Muscle layer of colon (tissue), 2 donors: ENCODE results near the gene TSC22D1.
A peak's percentile ranks its signal among the peaks of the same experiment; 100 is the strongest.

Experiments used
- H3K27ac ChIP-seq: one replicate; pipeline ENCODE4 v1.7.0; 2013; ENCODE audit warnings: low read depth, mild to moderate bottlenecking, low read length, moderate library complexity
- H3K27me3 ChIP-seq, 2 donors: one replicate each; pipeline ENCODE4 v1.7.0; 2013; ENCODE audit warnings: low read length in 2 of 2, mild to moderate bottlenecking in 2 of 2; ENCODE audit not compliant: insufficient read depth in 2 of 2, control insufficient read depth in 1 of 2
- H3K36me3 ChIP-seq: one replicate; pipeline ENCODE4 v1.7.0; 2013; ENCODE audit warnings: mild to moderate bottlenecking, low read length; ENCODE audit not compliant: insufficient read depth
- H3K4me1 ChIP-seq: one replicate; pipeline ENCODE4 v1.7.0; 2013; ENCODE audit warnings: mild to moderate bottlenecking, low read length; ENCODE audit not compliant: insufficient read depth
- H3K4me3 ChIP-seq, 2 donors: one replicate each; pipeline ENCODE4 v1.7.0; 2013; ENCODE audit warnings: low read length in 2 of 2, low read depth in 1 of 2, mild to moderate bottlenecking in 1 of 2, moderate library complexity in 1 of 2
- H3K9ac ChIP-seq: one replicate; pipeline ENCODE4 v1.7.0; 2013; ENCODE audit warnings: low read length
- H3K9me3 ChIP-seq: one replicate; pipeline ENCODE4 v1.7.0; 2013; ENCODE audit warnings: mild to moderate bottlenecking, low read length
- donor health status: abdominal sarcoma.
- donor health status: Adenocarcinoma of cecum.

The TSC22D1 gene

GRCh38 chr13:44448875-44449274 lies 127.3 kb downstream of the TSC22D1 start:
- no peak overlapping the region for H3K9ac ChIP-seq
- H3K9me3 ChIP-seq = no peaks in the 10 kb centered on the region
- no peaks in the 10 kb centered on the region for H3K27me3 ChIP-seq
- H3K4me3 ChIP-seq = no peak overlapping the region
- no peaks in the 10 kb centered on the region for H3K4me1 ChIP-seq
- no peaks in the 10 kb centered on the region for H3K36me3 ChIP-seq
- H3K27ac ChIP-seq = no peak overlapping the region

DNA sequence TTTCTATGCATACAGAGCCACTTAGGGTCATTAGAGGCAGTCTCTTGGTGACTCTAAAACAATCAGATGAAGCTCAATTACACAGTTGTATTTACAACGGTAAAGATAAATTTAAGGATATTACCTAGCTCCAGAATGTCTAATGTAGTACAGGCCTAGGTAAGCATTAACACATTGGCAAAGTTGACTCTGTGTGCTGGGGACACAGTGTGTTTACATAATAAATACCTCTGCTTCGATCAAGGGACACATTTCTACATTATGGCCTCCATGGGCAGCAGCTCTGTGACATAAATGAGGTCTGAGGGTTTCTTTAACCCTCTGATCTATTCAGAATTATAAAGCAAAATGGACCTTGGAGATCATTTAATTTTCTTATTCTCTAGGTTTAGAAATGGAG lies 127.8 kb downstream of the TSC22D1 start:
- H3K9me3 ChIP-seq = no peaks in the 10 kb centered on the region
- H3K4me3 ChIP-seq = no peak overlapping the region
- H3K9ac ChIP-seq = no peak overlapping the region
- no peaks in the 10 kb centered on the region for H3K36me3 ChIP-seq
- H3K4me1 ChIP-seq = no peaks in the 10 kb centered on the region
- no peaks in the 10 kb centered on the region for H3K27me3 ChIP-seq
- H3K27ac ChIP-seq = no peak overlapping the region

GRCh38 chr13:44447783-44448321 lies 128.3 kb downstream of the TSC22D1 start:
- H3K4me3 ChIP-seq = no peak overlapping the region
- H3K27me3 ChIP-seq = no peaks in the 10 kb centered on the region
- H3K9ac ChIP-seq = no peak overlapping the region
- H3K27ac ChIP-seq = no peak overlapping the region
- H3K9me3 ChIP-seq = no peaks in the 10 kb centered on the region
- no peaks in the 10 kb centered on the region for H3K4me1 ChIP-seq
- no peaks in the 10 kb centered on the region for H3K36me3 ChIP-seq

DNA sequence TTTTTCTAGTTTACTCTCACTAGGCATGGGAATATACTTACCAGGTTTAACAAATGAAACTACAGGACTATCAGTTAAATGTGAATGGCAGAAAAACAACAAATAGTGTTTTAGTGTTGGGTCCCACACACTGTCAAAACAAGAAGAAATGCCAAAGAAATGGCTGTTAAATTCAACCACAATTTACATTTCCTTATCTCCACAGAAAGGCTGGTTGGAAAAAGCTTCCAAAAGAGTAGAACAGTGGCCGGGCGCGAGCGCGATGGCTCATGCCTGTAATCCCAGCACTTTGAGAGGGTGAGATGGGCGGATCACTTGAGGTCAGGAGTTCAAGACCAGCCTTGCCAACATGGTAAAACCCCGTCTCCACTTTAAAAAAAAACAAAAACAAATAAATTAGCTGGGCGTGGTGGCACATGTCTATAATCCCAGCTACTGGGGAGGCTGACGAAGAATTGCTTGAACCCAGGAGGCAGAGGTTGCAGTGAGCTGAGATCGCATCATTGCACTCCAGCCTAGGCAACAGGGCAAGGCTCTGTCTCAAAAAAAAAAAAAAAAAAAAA lies 136.0 kb downstream of the TSC22D1 start:
- Histone ChIP-seq H3K9me3 (no peaks in the 10 kb centered on the region), H3K4me3 (no peak overlapping the region), H3K27ac (no peak overlapping the region), H3K36me3 (no peaks in the 10 kb centered on the region), H3K4me1 (peaks cover 7% of the 10 kb centered on the region), H3K27me3 (no peaks in the 10 kb centered on the region), H3K9ac (no peak overlapping the region)

DNA sequence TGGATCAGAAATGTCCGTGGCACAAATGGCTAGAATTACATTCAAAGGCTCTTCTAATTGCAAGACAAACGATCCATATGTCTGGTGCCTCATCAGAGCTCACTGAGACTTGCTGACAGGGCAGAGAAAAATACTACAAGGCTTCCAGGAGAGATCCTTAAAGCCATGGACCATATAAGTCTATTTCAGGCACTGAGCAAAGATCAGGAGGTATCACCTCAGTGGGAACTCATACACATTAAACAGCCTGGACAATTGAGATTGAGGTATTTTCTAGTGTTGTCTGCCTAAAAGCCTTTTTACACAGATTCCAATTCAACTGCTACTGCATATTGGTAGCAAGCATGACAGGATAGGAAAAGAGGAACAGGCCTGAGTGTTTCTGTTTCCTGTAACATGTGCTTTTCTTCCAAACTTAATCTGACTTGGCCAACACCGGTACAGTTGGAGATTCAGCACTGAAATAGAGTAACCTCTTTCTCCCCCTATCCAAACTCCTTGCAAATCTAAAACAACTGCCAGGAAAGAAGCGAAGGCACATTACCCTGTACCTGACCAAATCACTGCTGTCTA lies 136.6 kb downstream of the TSC22D1 start:
- peaks cover 3% of the 10 kb centered on the region for H3K36me3 ChIP-seq
- no peaks in the 10 kb centered on the region for H3K27me3 ChIP-seq
- no peak overlapping the region for H3K9ac ChIP-seq
- no peak overlapping the region for H3K27ac ChIP-seq
- no peaks in the 10 kb centered on the region for H3K9me3 ChIP-seq
- no peak overlapping the region for H3K4me3 ChIP-seq
- H3K4me1 ChIP-seq = peaks cover 7% of the 10 kb centered on the region

DNA sequence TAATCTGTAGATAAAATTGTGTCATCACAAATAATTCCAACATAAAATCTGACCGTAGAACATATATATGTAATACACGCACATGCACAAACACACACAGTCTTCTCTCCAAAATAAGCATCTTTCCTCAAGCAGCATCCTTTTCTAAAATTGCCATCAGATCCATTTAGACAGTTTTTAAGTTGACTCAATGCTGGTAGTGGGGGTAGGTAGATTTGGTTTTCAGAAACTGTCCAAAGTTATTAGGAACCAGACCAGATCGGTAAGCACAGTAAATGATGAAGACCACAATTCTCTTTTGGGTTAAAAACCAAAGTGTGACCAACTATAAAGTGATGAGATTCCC lies 137.9 kb downstream of the TSC22D1 start:
- H3K9ac ChIP-seq = no peak overlapping the region
- H3K4me3 ChIP-seq = no peak overlapping the region
- peaks cover 18% of the 10 kb centered on the region for H3K4me1 ChIP-seq
- no peaks in the 10 kb centered on the region for H3K27me3 ChIP-seq
- H3K9me3 ChIP-seq = no peaks in the 10 kb centered on the region
- peaks cover 14% of the 10 kb centered on the region for H3K36me3 ChIP-seq
- no peak overlapping the region for H3K27ac ChIP-seq

DNA sequence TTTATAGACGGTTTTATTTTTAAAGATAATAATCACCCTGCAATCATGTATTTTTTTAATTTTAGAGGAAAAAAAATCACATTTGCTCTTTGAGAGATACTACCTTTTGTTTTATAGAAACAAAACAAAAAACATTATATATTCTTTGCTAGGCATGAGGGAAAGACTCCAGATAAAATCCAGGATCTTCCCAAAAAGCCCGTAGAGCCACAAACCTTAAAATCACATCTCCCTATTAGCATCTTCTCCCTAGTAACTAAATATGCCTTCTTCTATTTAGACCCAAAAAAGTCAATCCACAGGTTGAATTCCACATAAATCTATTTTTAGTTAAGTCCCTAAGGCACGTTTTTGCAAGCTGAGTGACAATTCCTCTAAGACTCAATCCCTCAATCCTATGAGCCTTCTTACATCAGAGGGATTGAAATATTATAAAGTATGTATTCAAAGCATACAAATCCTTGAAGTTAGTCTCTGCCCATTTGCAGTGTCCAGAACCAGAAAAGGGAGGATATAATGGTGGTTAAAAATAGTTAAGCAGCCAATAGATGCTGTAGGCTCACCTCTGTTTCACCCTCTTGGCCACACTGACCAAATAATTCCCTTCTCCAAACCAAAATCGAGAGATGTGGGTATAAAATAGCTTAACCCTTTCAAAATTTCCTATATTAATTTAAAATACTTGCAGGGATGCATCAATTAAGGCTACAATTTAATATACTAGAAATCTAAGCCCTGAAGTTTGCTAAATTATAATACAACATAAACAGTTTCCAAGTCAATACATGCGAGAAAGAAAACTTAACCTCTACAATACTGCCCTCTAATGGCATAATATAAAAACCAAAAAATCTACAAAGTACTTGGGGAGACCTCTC lies 138.5 kb downstream of the TSC22D1 start:
- peak overlapping the region; percentile 46 to 48 for H3K4me3 ChIP-seq
- H3K27ac ChIP-seq = peak overlapping the region; percentile 86
- no peaks in the 10 kb centered on the region for H3K27me3 ChIP-seq
- peaks cover 24% of the 10 kb centered on the region for H3K4me1 ChIP-seq
- H3K36me3 ChIP-seq = peaks cover 14% of the 10 kb centered on the region
- no peaks in the 10 kb centered on the region for H3K9me3 ChIP-seq
- H3K9ac ChIP-seq = peak overlapping the region; percentile 41

DNA sequence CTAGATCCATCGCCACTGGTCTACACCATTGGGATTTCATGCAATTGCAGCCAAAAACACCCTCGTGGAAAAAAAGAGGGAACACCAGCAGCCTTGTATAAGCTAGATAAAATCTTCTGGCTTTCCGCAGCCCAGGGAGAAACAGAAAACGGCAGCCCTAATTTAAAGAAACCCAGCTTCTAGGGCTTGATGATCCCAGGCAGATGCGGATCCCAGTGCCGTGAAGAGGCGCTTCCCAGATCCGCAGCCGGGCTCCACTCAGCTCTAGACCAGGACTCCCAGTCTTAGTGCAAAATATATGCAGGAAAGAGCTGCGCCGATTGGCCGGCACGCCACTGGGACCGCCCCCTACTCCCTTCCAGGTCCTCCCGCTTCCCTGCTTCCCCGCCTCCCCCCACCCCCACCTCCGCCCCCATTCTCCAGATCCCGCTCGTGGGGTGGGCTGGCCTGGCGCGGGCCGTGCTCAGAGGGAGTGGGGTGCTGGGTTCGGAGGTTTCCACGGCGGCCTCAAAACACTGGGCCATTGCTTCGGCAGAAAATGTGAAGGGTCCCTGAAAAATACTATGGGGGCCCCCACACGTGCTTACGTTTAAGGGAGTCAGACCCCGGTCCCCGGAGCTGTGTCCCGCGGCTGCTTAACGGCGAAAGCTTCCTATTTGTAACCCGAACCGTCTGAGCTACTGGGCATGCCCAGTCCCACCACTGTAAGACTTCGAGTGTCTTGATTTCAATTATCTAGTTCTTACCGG lies 139.4 kb downstream of the TSC22D1 start:
- peaks cover 24% of the 10 kb centered on the region for H3K4me1 ChIP-seq

DNA sequence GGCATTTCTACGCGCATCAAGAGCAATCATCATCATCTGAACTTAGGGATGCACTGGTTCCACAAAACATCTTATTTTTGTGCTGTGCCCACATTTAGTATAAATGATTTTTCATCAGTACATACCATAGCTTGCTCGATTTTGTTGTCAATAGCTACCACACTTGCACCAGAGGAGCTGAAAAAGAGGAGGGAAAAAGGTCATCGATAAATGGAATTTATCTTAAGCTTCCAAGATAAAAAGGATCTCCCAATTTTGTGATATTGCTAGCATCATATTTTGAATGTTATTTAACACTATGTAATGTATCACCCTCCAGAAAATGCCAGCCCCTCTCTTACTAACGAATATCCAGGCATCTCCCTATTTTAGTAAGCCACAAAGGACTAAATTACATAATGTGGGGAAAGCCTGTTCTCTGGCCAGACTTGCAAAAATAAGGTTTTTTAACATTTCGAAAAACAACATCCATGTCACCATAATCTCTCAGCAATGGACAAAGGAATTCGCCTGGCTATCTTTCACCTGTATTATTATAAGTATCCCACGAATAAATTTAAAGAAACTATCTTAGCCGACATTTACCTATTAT lies 140.1 kb downstream of the TSC22D1 start:
- Histone ChIP-seq H3K4me1 (peaks cover 24% of the 10 kb centered on the region), H3K27me3 (no peaks in the 10 kb centered on the region), H3K9ac (peak overlapping the region; percentile 99), H3K27ac (peak overlapping the region; percentile 82), H3K9me3 (no peaks in the 10 kb centered on the region), H3K4me3 (peak overlapping the region; percentile 95 to 96), H3K36me3 (peaks cover 14% of the 10 kb centered on the region)

More for the DNA sequence above, 139.4 kb downstream of the TSC22D1 start:
- peaks cover 14% of the 10 kb centered on the region for H3K36me3 ChIP-seq
- H3K4me3 ChIP-seq = peak overlapping the region; percentile 95 to 96
- peak overlapping the region; percentile 86 for H3K27ac ChIP-seq
- H3K9me3 ChIP-seq = no peaks in the 10 kb centered on the region
- no peaks in the 10 kb centered on the region for H3K27me3 ChIP-seq
- peak overlapping the region; percentile 99 for H3K9ac ChIP-seq

DNA sequence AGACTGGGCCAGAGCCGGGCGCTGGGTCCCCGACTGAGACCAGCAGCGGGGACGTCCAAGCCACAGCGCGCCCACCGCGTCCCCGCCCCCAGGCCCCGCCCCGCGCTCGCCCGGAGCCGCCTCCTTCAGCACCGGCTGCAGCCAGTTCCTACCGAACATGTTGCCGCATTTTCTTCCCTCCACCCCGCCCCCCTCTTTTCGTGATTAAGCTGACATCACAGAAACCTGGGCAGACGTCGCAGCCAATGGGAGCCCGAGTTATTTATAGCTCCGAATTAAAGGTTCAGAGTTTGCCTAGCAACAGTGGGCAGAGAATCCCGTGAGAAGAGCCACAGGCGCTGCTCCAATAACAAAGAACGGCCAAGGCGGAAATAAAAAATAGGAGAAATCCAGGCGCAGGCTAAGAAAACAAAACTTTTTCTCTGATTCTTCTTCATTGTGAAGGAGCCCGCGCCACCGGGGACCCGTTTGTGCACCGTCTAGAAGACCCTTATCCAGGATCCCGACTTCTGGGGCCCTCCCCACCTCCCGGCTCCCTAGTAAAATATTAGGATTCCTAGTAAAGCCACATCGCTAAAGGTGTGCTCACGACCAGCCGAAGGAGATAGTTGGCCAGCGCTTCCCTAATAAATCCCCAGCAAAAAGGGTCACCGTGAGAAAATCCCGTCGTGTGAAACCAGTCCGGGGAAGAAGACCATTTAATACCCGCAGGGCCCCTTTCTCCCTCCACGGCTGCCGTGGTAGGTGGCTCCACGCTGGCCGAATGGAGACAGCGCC lies 140.8 kb downstream of the TSC22D1 start:
- H3K9me3 ChIP-seq = no peaks in the 10 kb centered on the region
- H3K36me3 ChIP-seq = peaks cover 14% of the 10 kb centered on the region
- peak overlapping the region; percentile 95 to 96 for H3K4me3 ChIP-seq
- peak overlapping the region; percentile 82 for H3K27ac ChIP-seq
- peak overlapping the region; percentile 99 for H3K9ac ChIP-seq
- peaks cover 24% of the 10 kb centered on the region for H3K4me1 ChIP-seq
- H3K27me3 ChIP-seq = no peaks in the 10 kb centered on the region
